ENCODE data around the gene DNLZ. TPM values are rescaled to one million over a fixed set of nuclear protein-coding genes. Genes with fewer than 3 reads are reported as not detected.

DNLZ gene
- total and polyA plus RNA-seq, 10 donors = 15.8 to 29.8 (median 22.3) TPM

GRCh38 chr9:136392538-136393449 lies 29.2 kb upstream of the DNLZ start:
- intact Hi-C loops (cut with DNase I; ENCODE audit: low total_unique reads) = no loop called here
- Histone ChIP-seq H3K4me3 (no peak overlapping the region), H3K27ac (no peak overlapping the region), H3K27me3 (replicated peaks in 1 of 7) (no peaks in the 10 kb centered on the region), H3K9me3 (no peaks in the 10 kb centered on the region), H3K36me3 (peaks cover 0 to 100% (median 89%) of the 10 kb centered on the region in 6 donors), H3K4me1 (peaks cover 0 to 2% (median 0%) of the 10 kb centered on the region in 6 donors)
- WGBS, 5 donors = 88 to 96% (median 92%) methylated on average over 5 to 21 of the region's 21 CpGs
- DNase-seq = no peak
- TF ChIP-seq POLR2AphosphoS5 (IDR thresholded peaks at IDR 0.05) (no peak), CTCF (IDR thresholded peaks at IDR 0.05 in 8 of 11, conservative IDR thresholded peaks at IDR 0.05 in 3 of 11) (no peak), POLR2A (IDR thresholded peaks at IDR 0.05) (no peak)

- Histone ChIP-seq H3K4me3 (no peak overlapping the region), H3K4me1 (no peaks in the 10 kb centered on the region), H3K36me3 (peaks cover 0 to 100% (median 93%) of the 10 kb centered on the region in 6 donors), H3K27ac (no peak overlapping the region), H3K9me3 (no peaks in the 10 kb centered on the region), H3K27me3 (replicated peaks in 1 of 7) (no peaks in the 10 kb centered on the region)
- intact Hi-C loops (cut with DNase I; ENCODE audit: low total_unique reads) = no loop called here
- WGBS, 5 donors = 93 to 96% (median 95%) methylated on average over 21 to 28 of the region's 28 CpGs
- DNase-seq = no peak
- TF ChIP-seq POLR2AphosphoS5 (IDR thresholded peaks at IDR 0.05) (peak in 1 of 3 donors; percentile 27), CTCF (IDR thresholded peaks at IDR 0.05 in 8 of 11, conservative IDR thresholded peaks at IDR 0.05 in 3 of 11) (no peak)
These were observed 28.4 kb upstream of the DNLZ start for GRCh38 chr9:136391737-136392537.

GRCh38 chr9:136389396-136389795 lies 25.9 kb upstream of the DNLZ start:
- WGBS, 5 donors = 86 to 94% (median 87%) methylated on average over 14 of the region's 14 CpGs
- no peaks in the 10 kb centered on the region for H3K27me3 ChIP-seq (replicated peaks in 1 of 7)
- DNase-seq = no peak
- H3K9me3 ChIP-seq = no peaks in the 10 kb centered on the region
- H3K4me1 ChIP-seq = no peaks in the 10 kb centered on the region
- intact Hi-C loops (cut with DNase I; ENCODE audit: low total_unique reads) = no loop called here
- H3K36me3 ChIP-seq = peaks cover 0 to 100% (median 76%) of the 10 kb centered on the region in 6 donors
- no peak overlapping the region for H3K4me3 ChIP-seq
- no peak overlapping the region for H3K27ac ChIP-seq
- TF ChIP-seq CTCF (IDR thresholded peaks at IDR 0.05 in 8 of 11, conservative IDR thresholded peaks at IDR 0.05 in 3 of 11) = no peak
- no peak for TF ChIP-seq POLR2A (IDR thresholded peaks at IDR 0.05)
- no peak for TF ChIP-seq POLR2AphosphoS5 (IDR thresholded peaks at IDR 0.05)

- TF ChIP-seq POLR2AphosphoS5 (IDR thresholded peaks at IDR 0.05) (no peak), POLR2A (IDR thresholded peaks at IDR 0.05) (no peak)
- H3K27me3 ChIP-seq (replicated peaks in 1 of 7) = no peaks in the 10 kb centered on the region
- H3K9me3 ChIP-seq = no peaks in the 10 kb centered on the region
- H3K36me3 ChIP-seq = peaks cover 0 to 100% (median 75%) of the 10 kb centered on the region in 6 donors
- no peak for DNase-seq
- intact Hi-C loops (cut with DNase I; ENCODE audit: low total_unique reads) = no loop called here
- H3K4me3 ChIP-seq = no peak overlapping the region
- no peaks in the 10 kb centered on the region for H3K4me1 ChIP-seq
- WGBS, 5 donors = 94 to 98% (median 97%) methylated on average over 19 of the region's 19 CpGs
- no peak overlapping the region for H3K27ac ChIP-seq
These were observed 23.7 kb upstream of the DNLZ start for GRCh38 chr9:136387217-136387616.

Measured in spleen (tissue), 11 donors.